K562 (cell line): ENCODE measurements around the gene MPL.

Experiments used
- FOXA1 ChIP-seq: fragments of 450-650 bp; IDR thresholded peaks from 2 replicates; pipeline ENCODE4 v1.6.1; 2016; ENCODE audit warnings: mild to moderate bottlenecking, borderline replicate concordance
- XRCC5 ChIP-seq: fragments of 200-400 bp; formaldehyde crosslinking; IDR thresholded peaks from 2 replicates; pipeline ENCODE4 v1.6.1; 2017; ENCODE audit warnings: low read depth, mild to moderate bottlenecking, low read length

- TF ChIP-seq XRCC5: no peak
- no peak for TF ChIP-seq FOXA1
These were observed 3.0 kb upstream of the MPL start for GRCh38 chr1:43334453-43335205.
